ENCODE data around the gene PAGR1. TPM values are rescaled to one million over a fixed set of nuclear protein-coding genes. Genes with fewer than 3 reads are reported as not detected.

Gene PAGR1
- total RNA-seq, 1 experiment from 2014 or later = 60.1 TPM

GRCh38 chr16:29820730-29821642 is 5.0 kb downstream of the PAGR1 start:
- peaks cover 46% of the 10 kb centered on the region for H3K4me1 Mint-ChIP-seq
- CTCF ChIA-PET = interaction anchor here (0.6 to 6.0 kb wide), 6 partner anchors 11 to 99 kb away, joined by 3 to 50 read pairs (median 6); no protein-coding TSS in a partner anchor
- H3K4me3 Mint-ChIP-seq = no peak overlapping the region
- peak overlapping the region; percentile 45; the same call in 1 of the 2 replicates for H3K27ac Mint-ChIP-seq
- TF ChIP-seq SP1 (CRISPR knock-in tag; conservative IDR thresholded peaks at IDR 0.05) (no peak), ZNF232 (CRISPR knock-in tag; IDR thresholded peaks at IDR 0.05) (no peak), SMAD4 (CRISPR knock-in tag; IDR thresholded peaks at IDR 0.05) (no peak), ELF4 (CRISPR knock-in tag; IDR thresholded peaks at IDR 0.05; ENCODE audit: low read depth) (no peak)
- TF ChIP-seq, protein P1, sequence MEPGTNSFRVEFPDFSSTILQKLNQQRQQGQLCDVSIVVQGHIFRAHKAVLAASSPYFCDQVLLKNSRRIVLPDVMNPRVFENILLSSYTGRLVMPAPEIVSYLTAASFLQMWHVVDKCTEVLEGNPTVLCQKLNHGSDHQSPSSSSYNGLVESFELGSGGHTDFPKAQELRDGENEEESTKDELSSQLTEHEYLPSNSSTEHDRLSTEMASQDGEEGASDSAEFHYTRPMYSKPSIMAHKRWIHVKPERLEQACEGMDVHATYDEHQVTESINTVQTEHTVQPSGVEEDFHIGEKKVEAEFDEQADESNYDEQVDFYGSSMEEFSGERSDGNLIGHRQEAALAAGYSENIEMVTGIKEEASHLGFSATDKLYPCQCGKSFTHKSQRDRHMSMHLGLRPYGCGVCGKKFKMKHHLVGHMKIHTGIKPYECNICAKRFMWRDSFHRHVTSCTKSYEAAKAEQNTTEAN (CRISPR knock-in tag; IDR thresholded peaks at IDR 0.05) = no peak
- TF ChIP-seq, protein P2, sequence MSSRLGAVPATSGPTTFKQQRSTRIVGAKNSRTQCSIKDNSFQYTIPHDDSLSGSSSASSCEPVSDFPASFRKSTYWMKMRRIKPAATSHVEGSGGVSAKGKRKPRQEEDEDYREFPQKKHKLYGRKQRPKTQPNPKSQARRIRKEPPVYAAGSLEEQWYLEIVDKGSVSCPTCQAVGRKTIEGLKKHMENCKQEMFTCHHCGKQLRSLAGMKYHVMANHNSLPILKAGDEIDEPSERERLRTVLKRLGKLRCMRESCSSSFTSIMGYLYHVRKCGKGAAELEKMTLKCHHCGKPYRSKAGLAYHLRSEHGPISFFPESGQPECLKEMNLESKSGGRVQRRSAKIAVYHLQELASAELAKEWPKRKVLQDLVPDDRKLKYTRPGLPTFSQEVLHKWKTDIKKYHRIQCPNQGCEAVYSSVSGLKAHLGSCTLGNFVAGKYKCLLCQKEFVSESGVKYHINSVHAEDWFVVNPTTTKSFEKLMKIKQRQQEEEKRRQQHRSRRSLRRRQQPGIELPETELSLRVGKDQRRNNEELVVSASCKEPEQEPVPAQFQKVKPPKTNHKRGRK (CRISPR knock-in tag; IDR thresholded peaks at IDR 0.05; ENCODE audit: borderline replicate concordance) = no peak
- TF ChIP-seq, protein P3, sequence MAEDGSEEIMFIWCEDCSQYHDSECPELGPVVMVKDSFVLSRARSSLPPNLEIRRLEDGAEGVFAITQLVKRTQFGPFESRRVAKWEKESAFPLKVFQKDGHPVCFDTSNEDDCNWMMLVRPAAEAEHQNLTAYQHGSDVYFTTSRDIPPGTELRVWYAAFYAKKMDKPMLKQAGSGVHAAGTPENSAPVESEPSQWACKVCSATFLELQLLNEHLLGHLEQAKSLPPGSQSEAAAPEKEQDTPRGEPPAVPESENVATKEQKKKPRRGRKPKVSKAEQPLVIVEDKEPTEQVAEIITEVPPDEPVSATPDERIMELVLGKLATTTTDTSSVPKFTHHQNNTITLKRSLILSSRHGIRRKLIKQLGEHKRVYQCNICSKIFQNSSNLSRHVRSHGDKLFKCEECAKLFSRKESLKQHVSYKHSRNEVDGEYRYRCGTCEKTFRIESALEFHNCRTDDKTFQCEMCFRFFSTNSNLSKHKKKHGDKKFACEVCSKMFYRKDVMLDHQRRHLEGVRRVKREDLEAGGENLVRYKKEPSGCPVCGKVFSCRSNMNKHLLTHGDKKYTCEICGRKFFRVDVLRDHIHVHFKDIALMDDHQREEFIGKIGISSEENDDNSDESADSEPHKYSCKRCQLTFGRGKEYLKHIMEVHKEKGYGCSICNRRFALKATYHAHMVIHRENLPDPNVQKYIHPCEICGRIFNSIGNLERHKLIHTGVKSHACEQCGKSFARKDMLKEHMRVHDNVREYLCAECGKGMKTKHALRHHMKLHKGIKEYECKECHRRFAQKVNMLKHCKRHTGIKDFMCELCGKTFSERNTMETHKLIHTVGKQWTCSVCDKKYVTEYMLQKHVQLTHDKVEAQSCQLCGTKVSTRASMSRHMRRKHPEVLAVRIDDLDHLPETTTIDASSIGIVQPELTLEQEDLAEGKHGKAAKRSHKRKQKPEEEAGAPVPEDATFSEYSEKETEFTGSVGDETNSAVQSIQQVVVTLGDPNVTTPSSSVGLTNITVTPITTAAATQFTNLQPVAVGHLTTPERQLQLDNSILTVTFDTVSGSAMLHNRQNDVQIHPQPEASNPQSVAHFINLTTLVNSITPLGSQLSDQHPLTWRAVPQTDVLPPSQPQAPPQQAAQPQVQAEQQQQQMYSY (CRISPR knock-in tag; IDR thresholded peaks at IDR 0.05) = no peak
- TF ChIP-seq, protein P4, sequence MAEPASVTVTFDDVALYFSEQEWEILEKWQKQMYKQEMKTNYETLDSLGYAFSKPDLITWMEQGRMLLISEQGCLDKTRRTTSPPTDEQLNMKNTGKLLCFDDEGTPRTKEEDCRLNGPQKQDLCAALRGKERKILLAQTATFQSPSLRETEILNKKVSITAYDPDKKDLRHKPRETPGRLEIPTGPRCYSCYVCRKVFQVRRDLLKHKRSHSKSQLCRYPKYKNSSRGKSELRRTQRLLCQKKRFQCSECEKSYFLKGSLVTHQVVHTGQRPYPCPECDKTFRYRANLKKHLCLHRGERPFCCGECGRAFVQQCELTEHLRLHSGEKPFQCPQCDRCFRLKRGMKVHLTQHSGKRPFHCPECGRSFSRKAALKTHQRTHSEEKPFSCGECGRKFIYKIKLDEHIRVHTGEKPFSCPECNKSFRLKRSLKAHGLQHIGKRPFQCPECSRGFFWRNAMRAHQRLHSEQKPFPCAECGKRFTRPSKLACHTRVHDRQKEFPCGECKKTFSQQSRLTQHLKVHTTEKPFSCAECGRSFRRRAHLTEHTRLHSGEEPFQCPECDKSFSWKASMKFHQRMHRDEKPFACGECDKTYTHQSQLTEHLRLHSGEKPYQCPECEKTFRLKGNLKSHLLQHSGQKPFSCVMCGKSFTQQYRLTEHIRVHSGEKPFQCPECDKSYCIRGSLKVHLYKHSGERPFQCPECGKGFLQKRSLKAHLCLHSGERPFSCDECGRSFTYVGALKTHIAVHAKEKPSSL (CRISPR knock-in tag; conservative IDR thresholded peaks at IDR 0.05) = no peak
- no peaks in the 10 kb centered on the region for H3K9me3 Mint-ChIP-seq
- H3K27me3 Mint-ChIP-seq (ENCODE audit: low read depth) = no peaks in the 10 kb centered on the region; the same call in 1 of the 2 replicates
- POLR2A ChIA-PET = no interaction called here
- DNase-seq (ENCODE audit: low spot score) (no peak), ATAC-seq (no peak)
- H3K36me3 Mint-ChIP-seq = peaks cover 30% of the 10 kb centered on the region

GRCh38 chr16:29821643-29822115 is 5.7 kb downstream of the PAGR1 start:
- no peak overlapping the region; the same call in 1 of the 2 replicates for H3K27ac Mint-ChIP-seq
- ATAC-seq = no peak
- H3K4me3 Mint-ChIP-seq = no peak overlapping the region
- CTCF ChIA-PET = interaction anchor here (6.0 kb wide), 1 partner anchor 26 kb away, joined by 50 read pairs; no protein-coding TSS in a partner anchor
- TF ChIP-seq PRRX2 (CRISPR knock-in tag; IDR thresholded peaks at IDR 0.05) (no peak), CREM (CRISPR knock-in tag; IDR thresholded peaks at IDR 0.05) (no peak), NR3C1 (CRISPR knock-in tag; conservative IDR thresholded peaks at IDR 0.05; ENCODE audit: low read depth) (no peak), ZNF121 (CRISPR knock-in tag; IDR thresholded peaks at IDR 0.05) (0 out of 2 replicates have a peak, but pooled peaks have one; percentile 21), ZNF263 (CRISPR knock-in tag; IDR thresholded peaks at IDR 0.05; ENCODE audit: low read depth) (no peak), NR2C2 (CRISPR knock-in tag; IDR thresholded peaks at IDR 0.05) (no peak)
- TF ChIP-seq, protein P3 (CRISPR knock-in tag; IDR thresholded peaks at IDR 0.05) = no peak
- peaks cover 46% of the 10 kb centered on the region for H3K4me1 Mint-ChIP-seq
- peaks cover 30% of the 10 kb centered on the region for H3K36me3 Mint-ChIP-seq
- no peak for DNase-seq (ENCODE audit: low spot score)
- no peaks in the 10 kb centered on the region for H3K9me3 Mint-ChIP-seq
- H3K27me3 Mint-ChIP-seq (ENCODE audit: low read depth) = no peaks in the 10 kb centered on the region
- POLR2A ChIA-PET = no interaction called here
